HepG2 (cell line): ENCODE measurements around the gene MRPL34. TPM values are rescaled to one million over a fixed set of nuclear protein-coding genes. Genes with fewer than 3 reads are reported as not detected.
A peak's percentile ranks its signal among the peaks of the same experiment; 100 is the strongest.

Experiments used
- ASH2L ChIP-seq: fragments of 300-600, 200-600 bp; sonication (generic); IDR thresholded peaks from 2 replicates; pipeline ENCODE4 v1.7.0; 2017; ENCODE audit warnings: low read depth, mild to moderate bottlenecking, moderate library complexity, mixed read lengths, low read length; ENCODE audit not compliant: insufficient read length
- CENPT ChIP-seq: sonication (generic); formaldehyde crosslinking; IDR thresholded peaks from 2 replicates; pipeline ENCODE4 v1.8.0; 2022; ENCODE audit warnings: low read depth, mild to moderate bottlenecking, moderate library complexity, missing genetic modification reagents
- CHD2 ChIP-seq: IDR thresholded peaks from 2 replicates; pipeline ENCODE4 v1.6.1; 2011; ENCODE audit warnings: low read depth, low read length, improper control_type of control experiment
- ERF ChIP-seq: IDR thresholded peaks from 2 replicates; pipeline ENCODE4 v1.6.1; 2018; ENCODE audit warnings: missing biosample characterization, missing genetic modification reagents
- HDAC6 ChIP-seq: fragments of 200-600 bp; sonication (generic); IDR thresholded peaks from 2 replicates; pipeline ENCODE4 v1.7.0; 2017; ENCODE audit warnings: mild to moderate bottlenecking, antibody characterized with exemption, low read length, low read depth
- JUND ChIP-seq: sonication (generic); formaldehyde crosslinking; IDR thresholded peaks from 2 replicates; pipeline ENCODE4 v1.8.0; 2022; ENCODE audit warnings: mild to moderate bottlenecking, missing genetic modification reagents
- NAIF1 ChIP-seq: sonication (generic); formaldehyde crosslinking; IDR thresholded peaks from 2 replicates; pipeline ENCODE4 v1.5.0; 2020; ENCODE audit warnings: mild to moderate bottlenecking, missing genetic modification reagents, borderline replicate concordance
- NCOA2 ChIP-seq: sonication (generic); formaldehyde crosslinking; IDR thresholded peaks from 2 replicates; pipeline ENCODE4 v1.8.0; 2022; ENCODE audit warnings: inconsistent platforms
- NFATC3 ChIP-seq: sonication (generic); formaldehyde crosslinking; IDR thresholded peaks from 2 replicates; pipeline ENCODE4 v1.5.1; 2020; ENCODE audit warnings: mild to moderate bottlenecking, missing genetic modification reagents
- SAFB2 ChIP-seq: sonication (generic); formaldehyde crosslinking; IDR thresholded peaks from 2 replicates; pipeline ENCODE4 v1.5.1; 2020; ENCODE audit warnings: missing genetic modification reagents, low read depth, mild to moderate bottlenecking, borderline replicate concordance
- SOX6 ChIP-seq, 2 experiments: fragments of 450-650 bp in 1 of 2; sonication (generic) in 1 of 2; formaldehyde crosslinking in 1 of 2; IDR thresholded peaks; 2 replicates each; pipeline versions ENCODE4 v1.4.0 to v1.6.1; 2017 to 2020; ENCODE audit warnings: antibody characterized with exemption in 1 of 2, mild to moderate bottlenecking in 1 of 2, missing genetic modification reagents in 1 of 2
- SRSF4 ChIP-seq: fragments of 200-400 bp; formaldehyde crosslinking; IDR thresholded peaks from one replicate; pipeline ENCODE4 v1.6.1; 2018; ENCODE audit warnings: mild to moderate bottlenecking, low read depth, low read length, moderate library complexity; ENCODE audit not compliant: poor library complexity, severe bottlenecking
- STAG1 ChIP-seq: sonication (generic); formaldehyde crosslinking; IDR thresholded peaks from 2 replicates; pipeline ENCODE4 v1.4.0; 2020; ENCODE audit warnings: missing genetic modification reagents
- TBX2 ChIP-seq: sonication (generic); formaldehyde crosslinking; IDR thresholded peaks from 2 replicates; pipeline ENCODE4 v1.5.0; 2020; ENCODE audit warnings: missing genetic modification reagents, mild to moderate bottlenecking, borderline replicate concordance
- WIZ ChIP-seq: sonication (generic); formaldehyde crosslinking; IDR thresholded peaks from 2 replicates; pipeline ENCODE4 v1.5.1; 2020; ENCODE audit warnings: mild to moderate bottlenecking, missing genetic modification reagents
- ZNF543 ChIP-seq: sonication (generic); formaldehyde crosslinking; IDR thresholded peaks from 2 replicates; pipeline ENCODE4 v1.4.0; 2020; ENCODE audit warnings: mild to moderate bottlenecking, missing genetic modification reagents
- ZNF644 ChIP-seq: IDR thresholded peaks from 2 replicates; pipeline ENCODE4 v1.6.1; 2016; ENCODE audit warnings: low read depth
- ZNF878 ChIP-seq: sonication (generic); formaldehyde crosslinking; IDR thresholded peaks from 2 replicates; pipeline ENCODE4 v1.8.1; 2023; ENCODE audit warnings: mild to moderate bottlenecking, missing genetic modification reagents, moderate library complexity
- polyA plus RNA-seq, 8 experiments: library from polyadenylated mRNA; depleted of rRNA in 3 of 8; stranded (reverse) in 7 of 8; unstranded in 1 of 8; fragments of >200 nt; fragmentation: Illumina TruSeq in 4 of 8; extraction: Trizol in 4 of 8; gene quantifications; 2 replicates each; pipeline versions ENCODE4 v1.2.1 to v1.2.3, GENCODE V29; 2011 to 2016; ENCODE audit warnings: low read depth in 4 of 8, missing spikeins in 1 of 8, mixed read lengths in 1 of 8; ENCODE audit not compliant: insufficient read depth in 1 of 8
- total RNA-seq, 5 experiments: library from RNA; depleted of rRNA; stranded (reverse); fragments of >200 nt; fragmentation: Illumina TruSeq; extraction: Trizol; gene quantifications; 2 replicates each; pipeline ENCODE4 v1.2.3, GENCODE V29; 2016; ENCODE audit warnings: low read depth in 1 of 5
- TF ChIP-seq, protein P1 (sequence below): sonication (generic); formaldehyde crosslinking; IDR thresholded peaks from 2 replicates; pipeline ENCODE4 v1.5.1; 2020; ENCODE audit warnings: missing genetic modification reagents, mild to moderate bottlenecking, borderline replicate concordance
- TF ChIP-seq, protein P2 (sequence below): sonication (generic); formaldehyde crosslinking; IDR thresholded peaks from 2 replicates; pipeline ENCODE4 v1.4.0; 2020; ENCODE audit warnings: mild to moderate bottlenecking, missing genetic modification reagents

Gene MRPL34
- total and polyA plus RNA-seq, 2 of the 13 experiments (the other 11 are each of a cell fraction or from before 2014, with no cell fraction given) = 74.0 to 77.3 TPM

- no peak for TF ChIP-seq SRSF4
- TF ChIP-seq ASH2L = no peak
- no peak for TF ChIP-seq HDAC6
- peak; percentile 68; the same call in 1 of the 2 replicates for TF ChIP-seq ERF (CRISPR knock-in tag)
- no peak for TF ChIP-seq WIZ (CRISPR knock-in tag)
- TF ChIP-seq STAG1 (CRISPR knock-in tag) = peak; percentile 81
- TF ChIP-seq SOX6 (IDR thresholded peaks at IDR 0.05) = no peak
- no peak; the same call in 1 of the 2 replicates for TF ChIP-seq SOX6 (CRISPR knock-in tag; IDR thresholded peaks at IDR 0.05)
- TF ChIP-seq ZNF543 (CRISPR knock-in tag) = no peak
- no peak for TF ChIP-seq CENPT (CRISPR knock-in tag)
- no peak for TF ChIP-seq NAIF1
- TF ChIP-seq CHD2 = no peak
- TF ChIP-seq, protein P1, sequence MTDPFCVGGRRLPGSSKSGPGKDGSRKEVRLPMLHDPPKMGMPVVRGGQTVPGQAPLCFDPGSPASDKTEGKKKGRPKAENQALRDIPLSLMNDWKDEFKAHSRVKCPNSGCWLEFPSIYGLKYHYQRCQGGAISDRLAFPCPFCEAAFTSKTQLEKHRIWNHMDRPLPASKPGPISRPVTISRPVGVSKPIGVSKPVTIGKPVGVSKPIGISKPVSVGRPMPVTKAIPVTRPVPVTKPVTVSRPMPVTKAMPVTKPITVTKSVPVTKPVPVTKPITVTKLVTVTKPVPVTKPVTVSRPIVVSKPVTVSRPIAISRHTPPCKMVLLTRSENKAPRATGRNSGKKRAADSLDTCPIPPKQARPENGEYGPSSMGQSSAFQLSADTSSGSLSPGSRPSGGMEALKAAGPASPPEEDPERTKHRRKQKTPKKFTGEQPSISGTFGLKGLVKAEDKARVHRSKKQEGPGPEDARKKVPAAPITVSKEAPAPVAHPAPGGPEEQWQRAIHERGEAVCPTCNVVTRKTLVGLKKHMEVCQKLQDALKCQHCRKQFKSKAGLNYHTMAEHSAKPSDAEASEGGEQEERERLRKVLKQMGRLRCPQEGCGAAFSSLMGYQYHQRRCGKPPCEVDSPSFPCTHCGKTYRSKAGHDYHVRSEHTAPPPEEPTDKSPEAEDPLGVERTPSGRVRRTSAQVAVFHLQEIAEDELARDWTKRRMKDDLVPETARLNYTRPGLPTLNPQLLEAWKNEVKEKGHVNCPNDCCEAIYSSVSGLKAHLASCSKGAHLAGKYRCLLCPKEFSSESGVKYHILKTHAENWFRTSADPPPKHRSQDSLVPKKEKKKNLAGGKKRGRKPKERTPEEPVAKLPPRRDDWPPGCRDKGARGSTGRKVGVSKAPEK (CRISPR knock-in tag) = no peak
- TF ChIP-seq NCOA2 (CRISPR knock-in tag) = no peak
- no peak for TF ChIP-seq ZNF878 (CRISPR knock-in tag)
- TF ChIP-seq ZNF644 (CRISPR knock-in tag) = no peak
- no peak for TF ChIP-seq JUND
- TF ChIP-seq SAFB2 (CRISPR knock-in tag) = 0 out of 2 replicates have a peak, but pooled peaks have one; percentile 38
- TF ChIP-seq TBX2 (CRISPR knock-in tag) = no peak
- TF ChIP-seq NFATC3 (CRISPR knock-in tag) = no peak
- TF ChIP-seq, protein P2, sequence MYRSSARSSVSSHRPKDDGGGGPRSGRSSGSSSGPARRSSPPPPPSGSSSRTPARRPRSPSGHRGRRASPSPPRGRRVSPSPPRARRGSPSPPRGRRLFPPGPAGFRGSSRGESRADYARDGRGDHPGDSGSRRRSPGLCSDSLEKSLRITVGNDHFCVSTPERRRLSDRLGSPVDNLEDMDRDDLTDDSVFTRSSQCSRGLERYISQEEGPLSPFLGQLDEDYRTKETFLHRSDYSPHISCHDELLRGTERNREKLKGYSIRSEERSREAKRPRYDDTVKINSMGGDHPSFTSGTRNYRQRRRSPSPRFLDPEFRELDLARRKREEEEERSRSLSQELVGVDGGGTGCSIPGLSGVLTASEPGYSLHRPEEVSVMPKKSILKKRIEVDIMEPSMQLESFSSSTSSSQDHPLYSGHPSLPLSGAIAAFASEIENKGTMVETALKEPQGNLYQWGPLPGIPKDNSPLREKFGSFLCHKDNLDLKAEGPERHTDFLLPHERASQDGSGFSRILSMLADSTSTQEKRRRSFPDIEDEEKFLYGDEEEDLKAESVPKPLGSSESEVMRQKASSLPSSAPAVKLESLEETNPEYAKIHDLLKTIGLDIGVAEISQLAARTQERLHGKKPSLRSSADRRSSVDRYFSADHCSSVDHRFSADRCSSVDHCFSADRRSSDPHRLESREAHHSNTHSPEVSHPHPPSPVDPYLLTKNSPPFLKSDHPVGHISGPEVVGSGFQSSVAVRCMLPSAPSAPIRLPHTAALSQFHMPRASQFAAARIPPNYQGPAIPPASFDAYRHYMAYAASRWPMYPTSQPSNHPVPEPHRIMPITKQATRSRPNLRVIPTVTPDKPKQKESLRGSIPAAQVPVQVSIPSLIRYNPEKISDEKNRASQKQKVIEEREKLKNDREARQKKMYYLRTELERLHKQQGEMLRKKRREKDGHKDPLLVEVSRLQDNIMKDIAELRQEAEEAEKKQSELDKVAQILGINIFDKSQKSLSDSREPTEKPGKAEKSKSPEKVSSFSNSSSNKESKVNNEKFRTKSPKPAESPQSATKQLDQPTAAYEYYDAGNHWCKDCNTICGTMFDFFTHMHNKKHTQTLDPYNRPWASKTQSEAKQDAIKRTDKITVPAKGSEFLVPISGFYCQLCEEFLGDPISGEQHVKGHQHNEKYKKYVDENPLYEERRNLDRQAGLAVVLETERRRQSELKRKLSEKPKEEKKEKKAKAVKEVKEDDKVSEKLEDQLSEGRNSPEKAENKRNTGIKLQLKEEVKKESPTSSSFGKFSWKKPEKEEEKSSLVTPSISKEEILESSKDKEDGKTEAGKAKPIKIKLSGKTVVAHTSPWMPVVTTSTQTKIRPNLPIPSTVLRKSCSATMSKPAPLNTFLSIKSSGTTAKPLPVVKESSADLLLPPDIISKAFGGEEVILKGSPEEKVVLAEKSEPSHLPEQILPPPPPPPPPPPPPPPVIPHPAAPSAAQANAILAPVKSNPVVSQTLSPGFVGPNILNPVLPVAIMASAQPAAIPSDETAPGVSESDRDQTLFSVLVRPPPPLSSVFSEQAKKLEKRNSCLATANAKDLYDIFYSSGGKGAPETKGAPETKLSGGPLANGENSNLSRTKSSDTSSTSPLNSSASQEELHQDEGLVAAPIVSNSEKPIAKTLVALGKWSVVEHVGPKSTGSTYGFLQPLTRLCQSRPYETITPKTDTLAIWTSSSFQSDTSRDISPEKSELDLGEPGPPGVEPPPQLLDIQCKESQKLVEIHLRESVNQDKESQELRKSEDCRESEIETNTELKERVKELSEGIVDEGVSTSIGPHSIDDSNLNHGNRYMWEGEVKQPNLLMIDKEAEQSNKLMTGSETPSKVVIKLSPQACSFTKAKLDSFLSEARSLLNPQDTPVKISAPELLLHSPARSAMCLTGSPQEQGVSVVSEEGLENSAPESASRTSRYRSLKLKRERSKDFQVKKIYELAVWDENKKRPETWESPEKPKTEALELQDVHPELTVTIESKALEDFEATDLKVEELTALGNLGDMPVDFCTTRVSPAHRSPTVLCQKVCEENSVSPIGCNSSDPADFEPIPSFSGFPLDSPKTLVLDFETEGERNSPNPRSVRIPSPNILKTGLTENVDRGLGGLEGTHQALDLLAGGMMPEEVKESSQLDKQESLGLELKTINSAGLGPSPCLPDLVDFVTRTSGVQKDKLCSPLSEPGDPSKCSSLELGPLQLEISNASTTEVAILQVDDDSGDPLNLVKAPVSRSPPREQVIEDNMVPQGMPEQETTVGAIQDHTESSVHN (CRISPR knock-in tag) = no peak
These were observed 40.5 kb downstream of the MRPL34 start (continued) for GRCh38 chr19:17346109-17346671.
